IMR-90 (cell line): ENCODE data around the gene SMIM24. TPM values are rescaled to one million over a fixed set of nuclear protein-coding genes. Genes with fewer than 3 reads are reported as not detected.

Experiments
- ATAC-seq: fragments of 200-7000 bp; cut with Tn5 transposase; 2 replicates; pipeline ENCODE4 v1.9.1; 2020; ENCODE audit warnings: low read depth, mild to moderate bottlenecking, moderate library complexity
- BruUV-seq: library from RNA; stranded (reverse); fragments of 400-500 nt; replicated peaks from 2 replicates; lab custom pipeline; 2021; lab: Mats Ljungman, UMichigan
- CTCF ChIA-PET: fragments of 300-600 bp; formaldehyde crosslinking; extraction: SDS; loops from one replicate; lab custom pipeline; 2021; ENCODE audit warnings: antibody characterized with exemption; lab: Yijun Ruan, JAX
- POLR2A ChIA-PET: fragments of 300-600 bp; sonication (Branson Sonifier 250); formaldehyde crosslinking; loops from one replicate; lab custom pipeline; 2022; ENCODE audit warnings: antibody characterized with exemption; ENCODE audit not compliant: unreplicated experiment; lab: Charles Lee
- DNase-seq: peaks from one replicate; pipeline ENCODE4 v3.0.0; 2013
- H2AFZ ChIP-seq: replicated peaks from 2 replicates; pipeline ENCODE3; 2013; ENCODE audit warnings: low read length, mild to moderate bottlenecking; ENCODE audit not compliant: poor library complexity
- H2AK5ac ChIP-seq: 2 replicates; pipeline ENCODE4 v1.6.1; 2013; ENCODE audit warnings: low read depth, low read length, inconsistent platforms
- H2AK9ac ChIP-seq: replicated peaks from 2 replicates; pipeline ENCODE3; 2013; ENCODE audit warnings: mild to moderate bottlenecking, low read depth, low read length, moderate library complexity; ENCODE audit not compliant: poor library complexity
- H2BK120ac ChIP-seq: 2 replicates; pipeline ENCODE4 v1.6.1; 2013; ENCODE audit warnings: low read depth, low read length, inconsistent platforms
- H2BK15ac ChIP-seq: 3 replicates; pipeline ENCODE4 v1.6.1; 2013; ENCODE audit warnings: low read depth, low read length, inconsistent platforms
- H2BK20ac ChIP-seq: 2 replicates; pipeline ENCODE4 v1.6.1; 2013; ENCODE audit warnings: low read depth, mild to moderate bottlenecking, inconsistent platforms, low read length, moderate library complexity
- H2BK5ac ChIP-seq: 2 replicates; pipeline ENCODE4 v1.6.1; 2013; ENCODE audit warnings: mild to moderate bottlenecking, low read depth, low read length, inconsistent platforms; ENCODE audit not compliant: poor library complexity, severe bottlenecking
- H3K14ac ChIP-seq: replicated peaks from 2 replicates; pipeline ENCODE4 v1.6.1; 2013; ENCODE audit warnings: low read depth, low read length, inconsistent platforms
- H3K18ac ChIP-seq: 2 replicates; pipeline ENCODE4 v1.6.1; 2013; ENCODE audit warnings: low read depth, low read length, control low read depth
- H3K23ac ChIP-seq: 2 replicates; pipeline ENCODE4 v1.6.1; 2013; ENCODE audit warnings: low read depth, low read length, inconsistent platforms
- H3K27ac ChIP-seq: 2 replicates; pipeline ENCODE4 v1.5.1; 2013; ENCODE audit warnings: mild to moderate bottlenecking, control low read depth, low read length; ENCODE audit not compliant: insufficient read depth
- H3K27me3 ChIP-seq: 2 replicates; pipeline ENCODE4 v1.6.1; 2013; ENCODE audit warnings: low read length; ENCODE audit not compliant: control insufficient read depth, insufficient read depth
- H3K36me3 ChIP-seq: 2 replicates; pipeline ENCODE4 v1.6.1; 2013; ENCODE audit warnings: low read length, mixed read lengths; ENCODE audit not compliant: control insufficient read depth, insufficient read depth
- H3K4ac ChIP-seq: 2 replicates; pipeline ENCODE4 v1.6.1; 2013; ENCODE audit warnings: low read depth, low read length, inconsistent platforms
- H3K4me1 ChIP-seq: 2 replicates; pipeline ENCODE4 v1.6.1; 2013; ENCODE audit warnings: low read length, mixed read lengths; ENCODE audit not compliant: control insufficient read depth, insufficient read depth
- H3K4me2 ChIP-seq: 2 replicates; pipeline ENCODE4 v1.6.1; 2013; ENCODE audit warnings: low read depth, mild to moderate bottlenecking, control low read depth, low read length, moderate library complexity
- H3K4me3 ChIP-seq: 2 replicates; pipeline ENCODE4 v1.5.1; 2013; ENCODE audit warnings: low read depth, mild to moderate bottlenecking, control low read depth, low read length, moderate library complexity; ENCODE audit not compliant: insufficient read depth
- H3K56ac ChIP-seq: 2 replicates; pipeline ENCODE4 v1.6.1; 2013; ENCODE audit warnings: low read length, inconsistent platforms; ENCODE audit not compliant: insufficient read depth; ENCODE audit errors: extremely low read depth
- H3K79me1 ChIP-seq, 2 experiments: 2 replicates each; pipeline ENCODE4 v1.6.1; 2013; ENCODE audit warnings: low read length in 2 of 2, inconsistent platforms in 1 of 2, low read depth in 1 of 2
- H3K9ac ChIP-seq: 2 replicates; pipeline ENCODE4 v1.6.1; 2013; ENCODE audit warnings: low read depth, low read length, control low read depth
- H3K9me1 ChIP-seq: 2 replicates; pipeline ENCODE4 v1.6.1; 2013; ENCODE audit warnings: low read length, inconsistent platforms; ENCODE audit not compliant: insufficient read depth
- H3K9me3 ChIP-seq: 2 replicates; pipeline ENCODE4 v1.6.1; 2013; ENCODE audit warnings: low read length; ENCODE audit not compliant: control insufficient read depth, insufficient read depth
- H4K20me1 ChIP-seq: 2 replicates; pipeline ENCODE4 v1.6.1; 2013; ENCODE audit warnings: low read length, inconsistent platforms; ENCODE audit not compliant: insufficient read depth
- H4K5ac ChIP-seq: 2 replicates; pipeline ENCODE4 v1.6.1; 2013; ENCODE audit warnings: mild to moderate bottlenecking, low read depth, low read length, control low read depth
- H4K8ac ChIP-seq, 2 experiments: 2 replicates each; pipeline ENCODE4 v1.6.1; 2013; ENCODE audit warnings: low read depth in 2 of 2, low read length in 2 of 2, control low read depth in 1 of 2, inconsistent platforms in 1 of 2
- H4K91ac ChIP-seq: 2 replicates; pipeline ENCODE4 v1.6.1; 2013; ENCODE audit warnings: low read depth, low read length, inconsistent platforms; ENCODE audit not compliant: insufficient read depth
- BHLHE40 ChIP-seq: fragments of 150-350 bp; IDR thresholded peaks from 2 replicates; pipeline ENCODE4 v1.6.1; 2016; ENCODE audit warnings: mild to moderate bottlenecking, low read depth, low read length
- CEBPB ChIP-seq: IDR thresholded peaks from 2 replicates; pipeline ENCODE4 v1.6.1; 2012; ENCODE audit warnings: low read depth, low read length, improper control_type of control experiment
- CHD1 ChIP-seq: IDR thresholded peaks from 2 replicates; pipeline ENCODE4 v1.6.1; 2012; ENCODE audit warnings: low read depth, low read length, improper control_type of control experiment
- ELK1 ChIP-seq: fragments of 150-350 bp; IDR thresholded peaks from 2 replicates; pipeline ENCODE4 v1.6.1; 2016; ENCODE audit warnings: low read depth, mild to moderate bottlenecking, low read length, moderate library complexity, borderline replicate concordance
- FOS ChIP-seq: fragments of 150-350 bp; IDR thresholded peaks from 2 replicates; pipeline ENCODE4 v1.6.1; 2016; ENCODE audit warnings: low read depth, low read length
- MAFK ChIP-seq: IDR thresholded peaks from 2 replicates; pipeline ENCODE4 v1.6.1; 2012; ENCODE audit warnings: low read depth, low read length, improper control_type of control experiment
- MAZ ChIP-seq: IDR thresholded peaks from 2 replicates; pipeline ENCODE4 v1.6.1; 2012; ENCODE audit warnings: low read depth, mild to moderate bottlenecking, low read length, improper control_type of control experiment, moderate library complexity, borderline replicate concordance
- MXI1 ChIP-seq: IDR thresholded peaks from 2 replicates; pipeline ENCODE4 v1.6.1; 2012; ENCODE audit warnings: low read depth, mild to moderate bottlenecking, low read length, moderate library complexity, borderline replicate concordance
- NFE2L2 ChIP-seq: fragments of 150-350 bp; IDR thresholded peaks from 2 replicates; pipeline ENCODE4 v1.6.1; 2016; ENCODE audit warnings: low read depth, mild to moderate bottlenecking, low read length
- POLR2A ChIP-seq: IDR thresholded peaks from 2 replicates; pipeline ENCODE4 v1.6.1; 2012; ENCODE audit warnings: mild to moderate bottlenecking, low read depth, low read length
- RAD21 ChIP-seq: IDR thresholded peaks from 2 replicates; pipeline ENCODE4 v1.6.1; 2012; ENCODE audit warnings: low read length, improper control_type of control experiment
- RCOR1 ChIP-seq: IDR thresholded peaks from 2 replicates; pipeline ENCODE4 v1.6.1; 2012; ENCODE audit warnings: mild to moderate bottlenecking, low read length, improper control_type of control experiment; ENCODE audit not compliant: insufficient replicate concordance
- RFX5 ChIP-seq: IDR thresholded peaks from 2 replicates; pipeline ENCODE4 v1.8.0; 2012; ENCODE audit warnings: low read depth, mild to moderate bottlenecking, low read length, moderate library complexity
- SMC3 ChIP-seq: fragments of 150-350 bp; IDR thresholded peaks from 2 replicates; pipeline ENCODE4 v1.6.1; 2016; ENCODE audit warnings: low read depth, mild to moderate bottlenecking, antibody characterized with exemption, low read length, moderate library complexity
- USF2 ChIP-seq: fragments of 150-350 bp; IDR thresholded peaks from 2 replicates; pipeline ENCODE4 v1.6.1; 2017; ENCODE audit warnings: mild to moderate bottlenecking, antibody characterized with exemption, low read length, low read depth
- WGBS, 2 experiments: methylation state at CpG; one replicate each; pipeline versions ENCODE4 v1.1.5 to v1.1.7; 2013; ENCODE audit warnings: missing lambda C conversion rate in 2 of 2; ENCODE audit not compliant: insufficient read length in 1 of 2; ENCODE audit errors: extremely low coverage in 2 of 2; 5-methylcytosine and 5-hydroxymethylcytosine counted together
- dilution Hi-C: fragments of 300-500 bp; cut with HindIII; formaldehyde crosslinking; loops from one replicate; pipeline ENCODE4 v1.14.3; 2018; ENCODE audit warnings: low sequenced_read_pairs; ENCODE audit not compliant: unreplicated experiment
- in situ Hi-C: fragments of 300-500 bp; cut with MboI; formaldehyde crosslinking; loops from 3 replicates; pipeline ENCODE4 v1.14.3; 2019; ENCODE audit warnings: low sequenced_read_pairs, inconsistent platforms, mixed read lengths
- intact Hi-C: fragments of 100-400 bp; cut with micrococcal nuclease; formaldehyde crosslinking; loops from 2 replicates; pipeline ENCODE4 v1.10.0; 2022
- polyA plus RNA-seq, 3 experiments: library from polyadenylated mRNA; depleted of rRNA; stranded (reverse); fragments of >200 nt; gene quantifications; 2 replicates each; pipeline ENCODE4 v1.2.3, GENCODE V29; 2012; ENCODE audit warnings: low replicate concordance in 1 of 3
- total RNA-seq: library from RNA; depleted of rRNA; stranded (reverse); fragments of >200 nt; gene quantifications from 2 replicates; pipeline ENCODE4 v1.2.3, GENCODE V29; 2012
- TF ChIP-seq, protein P1 (sequence below): conservative IDR thresholded peaks from 2 replicates; pipeline ENCODE4 v1.5.1; 2012; ENCODE audit warnings: mild to moderate bottlenecking, low read depth, low read length, improper control_type of control experiment

The SMIM24 gene
- total and polyA plus RNA-seq, 2 of the 4 experiments (the other 2 are of a cell fraction): not detected

- no peak overlapping the region for H2BK15ac ChIP-seq
- no peak overlapping the region for H3K18ac ChIP-seq
- no peak overlapping the region for H2BK120ac ChIP-seq
- H2AK5ac ChIP-seq: no peak overlapping the region
- H3K56ac ChIP-seq: no peak overlapping the region
- no peak overlapping the region for H2AK9ac ChIP-seq
- BruUV-seq: no TSS peak
- no peak overlapping the region for H3K4me2 ChIP-seq
- TF ChIP-seq ELK1: no peak
- no peak for TF ChIP-seq FOS
- TF ChIP-seq NFE2L2: no peak
- TF ChIP-seq, protein P1, sequence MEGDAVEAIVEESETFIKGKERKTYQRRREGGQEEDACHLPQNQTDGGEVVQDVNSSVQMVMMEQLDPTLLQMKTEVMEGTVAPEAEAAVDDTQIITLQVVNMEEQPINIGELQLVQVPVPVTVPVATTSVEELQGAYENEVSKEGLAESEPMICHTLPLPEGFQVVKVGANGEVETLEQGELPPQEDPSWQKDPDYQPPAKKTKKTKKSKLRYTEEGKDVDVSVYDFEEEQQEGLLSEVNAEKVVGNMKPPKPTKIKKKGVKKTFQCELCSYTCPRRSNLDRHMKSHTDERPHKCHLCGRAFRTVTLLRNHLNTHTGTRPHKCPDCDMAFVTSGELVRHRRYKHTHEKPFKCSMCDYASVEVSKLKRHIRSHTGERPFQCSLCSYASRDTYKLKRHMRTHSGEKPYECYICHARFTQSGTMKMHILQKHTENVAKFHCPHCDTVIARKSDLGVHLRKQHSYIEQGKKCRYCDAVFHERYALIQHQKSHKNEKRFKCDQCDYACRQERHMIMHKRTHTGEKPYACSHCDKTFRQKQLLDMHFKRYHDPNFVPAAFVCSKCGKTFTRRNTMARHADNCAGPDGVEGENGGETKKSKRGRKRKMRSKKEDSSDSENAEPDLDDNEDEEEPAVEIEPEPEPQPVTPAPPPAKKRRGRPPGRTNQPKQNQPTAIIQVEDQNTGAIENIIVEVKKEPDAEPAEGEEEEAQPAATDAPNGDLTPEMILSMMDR: no peak
- TF ChIP-seq CEBPB: no peak
- no peak for TF ChIP-seq USF2
- no peak for TF ChIP-seq MXI1
- no peak for TF ChIP-seq RAD21
- no peak for TF ChIP-seq RCOR1
- no peak for TF ChIP-seq RFX5
- no peak for TF ChIP-seq CHD1
- no peak for TF ChIP-seq POLR2A
- no peak for TF ChIP-seq MAZ
- TF ChIP-seq SMC3: no peak
- TF ChIP-seq BHLHE40: no peak
- TF ChIP-seq MAFK: no peak
- no peak overlapping the region for H3K14ac ChIP-seq
- no CpG with 5 or more reads among the region's 2 CpGs for WGBS, 2 experiments
- peaks cover 24% of the 10 kb centered on the region for H3K9me1 ChIP-seq
- no peak overlapping the region for H3K4me3 ChIP-seq
- peaks cover 11% of the 10 kb centered on the region for H3K4me1 ChIP-seq
- CTCF ChIA-PET: no interaction called here
- no peak overlapping the region for H2BK20ac ChIP-seq
- in situ Hi-C loops: no loop called here
- no peak overlapping the region for H2AFZ ChIP-seq
- H3K4ac ChIP-seq: no peak overlapping the region
- H3K27me3 ChIP-seq: no peaks in the 10 kb centered on the region
- H4K8ac ChIP-seq: no peak overlapping the region
- H3K9ac ChIP-seq: no peak overlapping the region
- H3K79me1 ChIP-seq: peaks cover 15 to 94% of the 10 kb centered on the region in 2 experiments
- H4K91ac ChIP-seq: no peak overlapping the region
- H2BK5ac ChIP-seq: no peak overlapping the region
- DNase-seq (no peak), ATAC-seq (no peak)
- no peak overlapping the region for H3K27ac ChIP-seq
- H4K5ac ChIP-seq: no peak overlapping the region
- peaks cover 99% of the 10 kb centered on the region for H4K20me1 ChIP-seq
- no peak overlapping the region for H3K23ac ChIP-seq
- POLR2A ChIA-PET: interaction anchor here (0.5 kb wide), 1 partner anchor 11 kb away, joined by 4 read pairs; no protein-coding TSS in a partner anchor
- intact Hi-C loops: no loop called here
- H3K9me3 ChIP-seq: no peaks in the 10 kb centered on the region
- H3K36me3 ChIP-seq: peaks cover 18% of the 10 kb centered on the region; the same call in 1 of the 2 replicates
- dilution Hi-C loops: no loop called here
Observed at GRCh38 chr19:3518659-3519058, 38.3 kb upstream of the SMIM24 start.
